Spleen (tissue), 7 donors: ENCODE data around the gene PIP5KL1.

Source experiments
- CTCF ChIP-seq, 11 experiments: fragments of 200-600 bp in 7 of 11; fragments of 450-650 bp in 4 of 11; sonication (generic) in 4 of 11; IDR thresholded peaks in 8 of 11; conservative IDR thresholded peaks in 3 of 11; 1 replicate in 7 of 11; 2 replicates in 4 of 11; pipeline versions ENCODE4 v1.4.0 to v1.8.0; 2016 to 2021; ENCODE audit warnings: antibody characterized with exemption in 11 of 11, inconsistent platforms in 4 of 11, mild to moderate bottlenecking in 1 of 11
- POLR2A ChIP-seq, 3 donors: fragments of 450-650 bp; IDR thresholded peaks; one replicate each; pipeline ENCODE4 v1.5.1; 2017; ENCODE audit warnings: antibody characterized with exemption in 3 of 3, mild to moderate bottlenecking in 1 of 3
- donor health status: DM: no; HTN: no; CAD: no; lungs with moderate emphysema.
- donor health status: DM: no; HTN: no; CAD: no.
- donor health status: DM: no; HTN: no; CAD: no.

- TF ChIP-seq CTCF (IDR thresholded peaks at IDR 0.05 in 8 of 11, conservative IDR thresholded peaks at IDR 0.05 in 3 of 11), result no peak
- no peak for TF ChIP-seq POLR2A (IDR thresholded peaks at IDR 0.05)
Observed at GRCh38 chr9:127945942-127946341, 15.4 kb upstream of the PIP5KL1 start.
